ENCODE data around the gene RARRES2.

Gene RARRES2

DNA sequence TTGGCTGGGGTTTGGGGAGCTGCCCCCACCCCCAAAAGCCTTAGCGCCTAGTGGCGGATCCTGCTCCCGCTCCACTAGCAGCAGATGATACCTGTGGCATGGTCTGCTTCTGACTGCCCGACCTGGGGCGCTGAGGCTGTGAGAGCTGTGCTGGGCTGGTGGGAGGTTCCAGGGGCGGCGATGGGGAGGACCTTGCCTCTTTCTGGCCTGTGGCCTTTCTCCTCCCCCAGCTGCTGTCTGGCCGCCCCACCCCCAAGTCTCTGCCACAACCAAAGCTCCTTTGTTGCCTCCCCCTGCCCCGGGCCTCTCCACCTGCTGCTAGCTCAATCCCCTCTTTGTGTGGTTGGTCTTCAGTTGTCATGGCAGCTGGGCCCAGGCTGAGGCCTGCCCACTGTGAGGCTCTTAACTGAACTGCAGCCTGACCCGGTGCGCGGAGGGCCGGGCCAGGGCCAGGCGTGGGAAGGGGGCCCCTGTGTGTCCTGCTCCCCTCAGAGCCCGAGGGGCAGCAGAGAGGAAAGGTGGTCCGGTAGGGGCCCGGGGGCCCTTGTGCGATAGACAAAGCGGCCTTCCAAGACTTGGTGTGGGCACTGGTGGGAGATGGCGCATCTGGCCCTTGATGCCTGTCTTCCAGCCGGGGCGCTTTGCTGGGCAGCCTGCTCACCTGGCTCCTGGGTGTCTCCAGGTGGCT, 42.4 kb upstream of the RARRES2 start:
- H4K20me1 ChIP-seq, result peaks cover 6 to 26% (median 17%) of the 10 kb centered on the region in 11 experiments; a peak in 12 of 22 replicates
- H3K27me3 ChIP-seq, result no peaks in the 10 kb centered on the region
- H3K4me3 ChIP-seq, result no peak overlapping the region
- H3K36me3 ChIP-seq, result peaks cover 3 to 28% (median 17%) of the 10 kb centered on the region in 11 experiments; a peak in 20 of 22 replicates
- H3K27ac ChIP-seq, result peak overlapping the region in 6 of 11 experiments; percentile 19 to 51 (median 33); a peak in 9 of 22 replicates
- TF ChIP-seq Cebpa-rat (IDR thresholded peaks at IDR 0.05), result no peak
- peak overlapping the region; percentile 31 to 79 (median 56) for H3K4me2 ChIP-seq
- H3K9me3 ChIP-seq (replicated peaks in 1 of 11), result no peaks in the 10 kb centered on the region
- peak overlapping the region in 5 of 11 experiments; percentile 6 to 36 (median 28); a peak in 3 of 22 replicates for H3K9ac ChIP-seq
- H3K4me1 ChIP-seq, result peaks cover 31 to 55% (median 48%) of the 10 kb centered on the region in 10 experiments

DNA sequence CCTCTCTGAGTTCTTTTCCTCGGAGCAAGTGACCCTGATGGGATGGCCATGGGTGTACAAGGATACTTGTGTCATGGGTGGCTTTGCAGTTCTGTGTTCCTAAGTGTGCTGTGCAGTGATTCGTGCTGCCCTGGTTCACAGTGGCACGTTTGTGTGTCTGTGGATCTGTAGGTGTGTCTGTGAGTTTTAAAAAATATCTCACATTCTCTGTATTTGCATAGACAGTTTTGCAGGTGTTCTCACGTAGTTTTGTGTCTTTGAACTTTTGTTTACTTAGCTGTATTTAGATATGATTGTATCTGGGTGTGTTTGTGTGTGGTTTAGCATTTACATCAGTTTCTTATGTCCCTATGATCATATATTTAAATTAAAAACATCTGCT, 41.4 kb upstream of the RARRES2 start:
- H3K27ac ChIP-seq, result no peak overlapping the region
- H3K4me1 ChIP-seq, result peaks cover 39 to 64% (median 56%) of the 10 kb centered on the region in 10 experiments
- no peaks in the 10 kb centered on the region for H3K27me3 ChIP-seq
- H3K4me2 ChIP-seq, result peak overlapping the region in 6 of 11 experiments; percentile 39 to 71 (median 55); a peak in 6 of 22 replicates
- H3K9ac ChIP-seq, result peak overlapping the region in 2 of 11 experiments; percentile 3 to 24; a peak in 1 of 22 replicates
- H3K4me3 ChIP-seq, result no peak overlapping the region
- peaks cover 6 to 26% (median 17%) of the 10 kb centered on the region in 11 experiments; a peak in 12 of 22 replicates for H4K20me1 ChIP-seq
- TF ChIP-seq Cebpa-rat (IDR thresholded peaks at IDR 0.05), result no peak
- H3K36me3 ChIP-seq, result peaks cover 0 to 18% (median 9%) of the 10 kb centered on the region in 11 experiments; a peak in 11 of 22 replicates
- H3K9me3 ChIP-seq (replicated peaks in 1 of 11), result no peaks in the 10 kb centered on the region

DNA sequence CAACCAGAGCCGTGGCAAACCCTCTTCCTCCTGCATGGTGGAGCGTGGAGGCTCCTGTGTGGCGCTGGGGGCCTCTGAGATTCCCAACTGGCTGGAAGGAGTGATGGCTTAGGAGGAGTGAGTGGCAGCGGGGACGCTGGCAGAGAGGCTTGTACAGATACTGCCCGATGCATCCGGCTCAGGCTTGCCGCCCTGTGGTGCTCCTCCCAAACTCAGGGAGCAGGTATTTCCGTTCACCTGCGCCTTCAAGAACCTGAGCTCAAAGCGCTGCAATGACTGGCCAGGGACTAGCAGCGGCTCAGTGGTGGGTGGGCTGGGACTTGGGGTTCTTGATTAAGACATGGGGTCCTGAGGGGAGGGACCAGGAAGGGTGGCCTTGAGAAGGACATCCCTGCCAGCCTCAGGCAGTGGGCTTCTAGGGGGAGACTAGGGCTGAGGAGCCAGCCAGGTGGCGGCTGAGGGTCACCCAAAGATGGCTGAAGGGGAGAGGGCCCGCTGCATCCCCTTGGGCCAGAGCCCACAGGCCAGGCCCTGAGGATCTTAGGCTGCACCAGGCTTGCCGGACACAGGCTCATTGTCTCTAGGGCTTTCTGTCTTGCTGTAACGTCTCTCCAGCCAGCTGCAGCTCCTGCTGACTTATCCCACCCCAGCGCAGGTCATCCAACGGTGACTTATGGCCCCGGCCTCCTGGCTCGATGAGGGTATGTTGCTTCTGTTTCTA, 40.9 kb upstream of the RARRES2 start:
- Histone ChIP-seq H3K36me3 (peaks cover 0 to 16% (median 6%) of the 10 kb centered on the region in 11 experiments; a peak in 11 of 22 replicates), H3K9ac (peak overlapping the region in 2 of 11 experiments; percentile 3 to 24; a peak in 4 of 22 replicates), H3K9me3 (replicated peaks in 1 of 11) (no peaks in the 10 kb centered on the region), H3K27me3 (no peaks in the 10 kb centered on the region), H3K4me1 (peaks cover 44 to 70% (median 61%) of the 10 kb centered on the region in 10 experiments), H4K20me1 (peaks cover 6 to 26% (median 18%) of the 10 kb centered on the region in 11 experiments; a peak in 12 of 22 replicates), H3K27ac (no peak overlapping the region), H3K4me3 (no peak overlapping the region), H3K4me2 (peak overlapping the region in 6 of 11 experiments; percentile 5 to 40 (median 16); a peak in 8 of 22 replicates)
- TF ChIP-seq Cebpa-rat (IDR thresholded peaks at IDR 0.05), result no peak

DNA sequence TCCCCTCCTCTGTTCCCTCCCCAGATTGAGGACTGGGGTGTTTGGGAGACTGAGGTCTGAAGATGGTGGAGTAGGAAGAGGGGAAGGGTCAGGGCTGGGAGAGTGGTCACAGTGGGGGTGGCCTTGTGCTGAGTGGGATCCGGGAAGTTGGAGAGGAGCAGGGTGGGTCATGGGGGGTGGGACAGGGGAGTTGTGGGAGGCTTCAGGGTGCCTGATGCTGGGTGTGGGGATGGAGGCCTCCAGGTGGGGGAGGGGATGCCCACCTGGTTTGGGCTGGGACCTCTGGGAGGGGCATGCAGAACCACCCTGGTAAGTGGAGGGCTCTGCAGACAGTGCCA, 40.3 kb upstream of the RARRES2 start:
- H3K4me1 ChIP-seq, result peaks cover 50 to 75% (median 66%) of the 10 kb centered on the region in 10 experiments
- no peak overlapping the region; a peak in 1 of 22 replicates for H3K4me2 ChIP-seq
- no peak for TF ChIP-seq Cebpa-rat (IDR thresholded peaks at IDR 0.05)
- H3K9me3 ChIP-seq (replicated peaks in 1 of 11), result no peaks in the 10 kb centered on the region
- no peak overlapping the region for H3K27ac ChIP-seq
- no peak overlapping the region for H3K4me3 ChIP-seq
- no peaks in the 10 kb centered on the region for H3K27me3 ChIP-seq
- peaks cover 6 to 26% (median 18%) of the 10 kb centered on the region in 11 experiments; a peak in 12 of 22 replicates for H4K20me1 ChIP-seq
- H3K36me3 ChIP-seq, result peaks cover 0 to 15% (median 6%) of the 10 kb centered on the region in 11 experiments; a peak in 11 of 22 replicates
- H3K9ac ChIP-seq, result peak overlapping the region in 1 of 11 experiments; percentile 24; a peak in 1 of 22 replicates

DNA sequence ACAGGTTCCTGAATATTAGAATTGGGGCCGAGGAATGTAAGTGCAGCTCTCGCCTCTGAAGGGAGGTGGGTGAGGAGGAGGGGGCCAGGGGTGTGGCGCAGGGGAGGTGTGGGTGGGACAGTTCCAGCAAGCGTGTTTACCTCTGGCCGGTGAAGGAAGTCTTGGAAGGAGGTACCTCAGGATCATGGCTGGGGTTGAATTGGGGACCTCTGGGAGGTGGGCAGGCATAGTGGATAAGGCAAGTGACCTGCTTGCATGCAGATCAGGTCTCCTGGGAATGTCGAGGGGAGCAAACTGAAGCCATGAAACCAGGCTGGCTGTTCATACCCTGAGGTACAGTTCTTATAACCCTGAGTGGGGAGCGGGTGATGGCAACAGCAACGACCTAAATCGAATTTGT, 39.7 kb upstream of the RARRES2 start:
- peak overlapping the region in 10 of 11 experiments; percentile 84 to 95 (median 92); a peak in 15 of 22 replicates for H3K4me2 ChIP-seq
- H3K4me1 ChIP-seq, result peaks cover 56 to 82% (median 73%) of the 10 kb centered on the region in 10 experiments
- no peaks in the 10 kb centered on the region for H3K9me3 ChIP-seq (replicated peaks in 1 of 11)
- H3K27ac ChIP-seq, result no peak overlapping the region
- peaks cover 0 to 12% (median 6%) of the 10 kb centered on the region in 11 experiments; a peak in 9 of 22 replicates for H3K36me3 ChIP-seq
- no peak overlapping the region for H3K4me3 ChIP-seq
- no peak for TF ChIP-seq Cebpa-rat (IDR thresholded peaks at IDR 0.05)
- H3K27me3 ChIP-seq, result no peaks in the 10 kb centered on the region
- no peak overlapping the region for H3K9ac ChIP-seq
- peaks cover 6 to 26% (median 19%) of the 10 kb centered on the region in 11 experiments; a peak in 12 of 22 replicates for H4K20me1 ChIP-seq

DNA sequence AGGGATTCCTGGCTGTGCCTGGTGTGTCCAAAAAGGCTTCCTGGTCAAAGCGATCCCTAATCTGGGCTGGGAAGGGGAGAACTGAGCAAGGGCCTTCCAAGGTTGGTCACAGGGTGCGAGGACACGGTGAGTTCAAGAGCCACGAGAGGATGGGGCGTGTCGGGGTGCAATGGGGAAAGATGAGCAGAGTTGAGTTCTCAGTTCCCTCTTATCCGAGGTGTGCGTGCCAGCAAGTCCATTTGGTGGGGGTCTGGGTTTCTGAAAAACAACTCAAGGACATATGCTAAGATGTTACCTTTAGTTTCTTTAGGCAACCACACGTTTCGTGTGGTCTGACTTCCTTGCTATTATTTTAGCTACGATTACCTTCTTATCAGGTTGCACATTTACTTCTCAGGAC, 39.0 kb upstream of the RARRES2 start:
- no peaks in the 10 kb centered on the region for H3K27me3 ChIP-seq
- peak overlapping the region in 1 of 11 experiments; percentile 93; a peak in 1 of 22 replicates for H3K27ac ChIP-seq
- peak overlapping the region; percentile 78 to 88 (median 84); a peak in 18 of 20 replicates for H3K4me3 ChIP-seq
- no peaks in the 10 kb centered on the region for H3K9me3 ChIP-seq (replicated peaks in 1 of 11)
- H4K20me1 ChIP-seq, result peaks cover 6 to 26% (median 21%) of the 10 kb centered on the region in 11 experiments; a peak in 12 of 22 replicates
- H3K36me3 ChIP-seq, result peaks cover 0 to 8% (median 4%) of the 10 kb centered on the region in 11 experiments; a peak in 10 of 22 replicates
- H3K4me2 ChIP-seq, result peak overlapping the region; percentile 84 to 95 (median 91)
- peaks cover 61 to 87% (median 78%) of the 10 kb centered on the region in 10 experiments for H3K4me1 ChIP-seq
- peak overlapping the region in 10 of 11 experiments; percentile 83 to 93 (median 88); a peak in 17 of 22 replicates for H3K9ac ChIP-seq
- no peak for TF ChIP-seq Cebpa-rat (IDR thresholded peaks at IDR 0.05)

DNA sequence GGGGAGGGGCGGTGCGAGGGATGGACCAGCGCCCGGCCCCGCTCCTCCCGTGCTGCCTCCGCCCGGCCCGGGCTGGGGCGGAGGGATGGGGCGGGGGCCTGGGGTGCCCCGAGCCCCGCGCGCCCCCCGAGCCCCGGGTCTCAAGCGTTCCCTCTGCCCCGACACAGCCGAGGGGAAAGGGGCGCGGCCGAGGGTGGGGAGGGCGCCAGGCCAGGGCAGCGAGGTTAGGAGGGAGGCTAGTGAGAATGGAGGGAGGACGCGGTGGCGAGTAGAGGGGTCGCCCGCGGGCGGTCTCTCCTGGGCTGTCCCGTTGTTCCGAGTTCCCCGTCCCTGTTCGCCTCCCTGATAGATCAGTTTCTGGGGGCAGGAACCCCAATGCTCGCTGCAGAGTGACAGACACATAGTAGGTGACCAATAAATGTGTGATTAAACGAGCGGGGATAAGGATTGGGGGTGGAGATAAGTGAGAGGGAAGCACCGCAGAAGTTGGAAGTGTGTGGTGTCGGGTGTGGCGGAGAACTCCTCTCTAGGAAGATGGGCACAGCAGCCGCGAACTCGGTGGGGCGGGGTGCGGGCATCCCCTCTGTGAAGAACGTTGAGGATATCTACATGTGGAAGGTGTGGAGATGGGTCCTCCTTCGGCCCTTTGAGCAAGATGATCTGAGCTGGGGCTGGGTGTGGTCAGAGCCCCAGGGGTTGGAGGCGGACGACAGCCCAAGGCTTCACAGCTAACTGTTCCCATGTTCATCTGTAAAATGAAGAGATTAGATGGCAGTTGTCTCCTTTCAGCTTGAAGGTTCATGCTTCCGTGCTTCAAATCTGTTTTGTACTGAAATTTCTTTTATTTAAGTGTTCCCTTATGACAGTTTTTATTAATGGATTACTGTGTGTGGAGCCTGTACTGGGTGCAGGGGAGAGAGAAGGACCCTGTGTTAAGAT, 38.3 kb upstream of the RARRES2 start:
- peak overlapping the region; percentile 84 to 95 (median 91) for H3K4me2 ChIP-seq
- H3K4me3 ChIP-seq, result peak overlapping the region; percentile 78 to 88 (median 84)
- peak overlapping the region; percentile 37 to 95 (median 88); a peak in 21 of 22 replicates for H3K27ac ChIP-seq
- H3K9ac ChIP-seq, result peak overlapping the region; percentile 82 to 93 (median 88)
- TF ChIP-seq Cebpa-rat (IDR thresholded peaks at IDR 0.05), result no peak
- peaks cover under 1 to 6% (median 4%) of the 10 kb centered on the region in 11 experiments; a peak in 15 of 22 replicates for H3K36me3 ChIP-seq
- H3K9me3 ChIP-seq (replicated peaks in 1 of 11), result no peaks in the 10 kb centered on the region
- peaks cover 7 to 33% (median 21%) of the 10 kb centered on the region in 11 experiments; a peak in 12 of 22 replicates for H4K20me1 ChIP-seq
- H3K4me1 ChIP-seq, result peaks cover 66 to 82% (median 73%) of the 10 kb centered on the region in 10 experiments
- H3K27me3 ChIP-seq, result no peaks in the 10 kb centered on the region

Data from BLaER1 treated with 17β-estradiol and CSF1 and Interleukin-3, amounts not matched to agents 10 nM and 100 nM (cell line).